Ovary (tissue), 9 donors: ENCODE results near the gene SF3A2. TPM values are rescaled to one million over a fixed set of nuclear protein-coding genes. Genes with fewer than 3 reads are reported as not detected.

Source experiments
- DNase-seq, 5 donors: peaks; one replicate each; pipeline ENCODE4 v3.0.0-alpha.2; 2019 to 2020
- H3K27ac ChIP-seq, 2 donors: fragments of 200-600 bp; one replicate each; pipeline versions ENCODE4 v1.5.1 to v1.8.0; 2019 to 2022
- H3K27me3 ChIP-seq: fragments of 200-600 bp; one replicate; pipeline ENCODE4 v1.8.0; 2022
- H3K36me3 ChIP-seq: fragments of 200-600 bp; sonication (generic); one replicate; pipeline ENCODE4 v1.5.1; 2019
- H3K4me1 ChIP-seq: one replicate; pipeline ENCODE4 v1.8.1; 2013; ENCODE audit warnings: mild to moderate bottlenecking, moderate library complexity; ENCODE audit not compliant: insufficient read depth
- H3K4me3 ChIP-seq: fragments of 200-600 bp; sonication (generic); one replicate; pipeline ENCODE4 v1.5.1; 2017
- H3K9me3 ChIP-seq, 2 donors: fragments of 200-600 bp in 1 of 2; sonication (generic) in 1 of 2; one replicate each; pipeline versions ENCODE4 v1.5.1 to v1.8.1; 2013 to 2019; ENCODE audit warnings: mild to moderate bottlenecking in 1 of 2, moderate library complexity in 1 of 2
- CTCF ChIP-seq, 3 donors: fragments of 450-650 bp in 2 of 3; fragments of 200-600 bp in 1 of 3; IDR thresholded peaks; one replicate each; pipeline versions ENCODE4 v1.5.1 to v1.8.0; 2016 to 2022; ENCODE audit warnings: antibody characterized with exemption in 3 of 3, mild to moderate bottlenecking in 1 of 3
- EP300 ChIP-seq: sonication (generic); formaldehyde crosslinking; IDR thresholded peaks from one replicate; pipeline ENCODE4 v1.6.1; 2017; ENCODE audit warnings: antibody characterized with exemption
- POLR2A ChIP-seq: fragments of 450-650 bp; IDR thresholded peaks from one replicate; pipeline ENCODE4 v1.6.1; 2017; ENCODE audit warnings: antibody characterized with exemption, mild to moderate bottlenecking, moderate library complexity
- WGBS, 3 donors: extraction: QIAGEN DNeasy Blood & Tissue Kit in 1 of 3; methylation state at CpG; one replicate each; pipeline versions ENCODE4 v1.1.5 to v1.1.7; 2013 to 2017; 5-methylcytosine and 5-hydroxymethylcytosine counted together
- intact Hi-C, 4 donors: fragments of 100-400 bp; cut with DNase I; formaldehyde crosslinking; loops; one replicate each; pipeline versions ENCODE4 v1.11.0 to v1.15.1; 2022 to 2023
- polyA plus RNA-seq, 2 donors: library from polyadenylated mRNA; stranded (reverse); fragments of 200-250 nt in 1 of 2; fragments of 350-450 nt in 1 of 2; fragmentation: Illumina TruSeq in 1 of 2; extraction: RNeasy Lipid Tissue Mini Kit (QIAGEN cat#74804) in 1 of 2; gene quantifications; one replicate each; pipeline ENCODE4 v1.2.3, GENCODE V29; 2013 to 2014
- total RNA-seq, 7 donors: library from RNA; depleted of rRNA in 2 of 7; stranded (reverse); fragments of >200 nt in 2 of 7; fragmentation: NEBNext Ultra II Directional in 3 of 7; extraction: Animal tissue kit (Norgen Biotek cat#: 25700) in 3 of 7; gene quantifications; one replicate each; pipeline versions ENCODE4 v1.1.0 to v1.2.4, GENCODE V29; 2016 to 2023
- donor health status: DM: no; HTN: no; CAD: no; lungs with moderate emphysema.
- donor health status: DM: no; HTN: no; CAD: no.
- donor health status: Bipolar disorder and iron deficiency.
- donor health status: DM: yes; HTN: yes; CAD: no.
- donor health status: DM: no; HTN: no; CAD: no.
- donor health status: DM: yes; HTN: yes; CAD: no.

The SF3A2 gene
- total and polyA plus RNA-seq, 9 donors = 13.7 to 137 (median 89.8) TPM

- Histone ChIP-seq H3K27ac (no peak overlapping the region), H3K4me3 (no peak overlapping the region), H3K9me3 (no peaks in the 10 kb centered on the region), H3K4me1 (peaks cover 14% of the 10 kb centered on the region), H3K36me3 (no peaks in the 10 kb centered on the region), H3K27me3 (no peaks in the 10 kb centered on the region)
- no peak for TF ChIP-seq CTCF (IDR thresholded peaks at IDR 0.05)
- no peak for TF ChIP-seq EP300
- no peak for TF ChIP-seq POLR2A
- intact Hi-C loops = loop anchor here in 1 of 4 donors (10.0 kb wide), 1 partner anchor 370 kb away; no protein-coding TSS in a partner anchor
- WGBS, 3 donors = 90 to 91% (median 90%) methylated on average over 21 of the region's 21 CpGs
- no peak for DNase-seq
Observed at GRCh38 chr19:2244486-2244885, 7.9 kb downstream of the SF3A2 start.

GRCh38 chr19:2245273-2245672, 8.6 kb downstream of the SF3A2 start:
- WGBS, 3 donors = 92 to 95% (median 92%) methylated on average over 15 of the region's 15 CpGs
- TF ChIP-seq CTCF (IDR thresholded peaks at IDR 0.05) (no peak), EP300 (no peak), POLR2A (no peak)
- Histone ChIP-seq H3K36me3 (no peaks in the 10 kb centered on the region), H3K4me3 (no peak overlapping the region), H3K4me1 (peaks cover 13% of the 10 kb centered on the region), H3K9me3 (no peaks in the 10 kb centered on the region), H3K27ac (no peak overlapping the region), H3K27me3 (no peaks in the 10 kb centered on the region)
- intact Hi-C loops = loop anchor here in 1 of 4 donors (10.0 kb wide), 1 partner anchor 370 kb away; no protein-coding TSS in a partner anchor
- DNase-seq = no peak

- H3K36me3 ChIP-seq = no peaks in the 10 kb centered on the region
- no peak overlapping the region for H3K27ac ChIP-seq
- no peak for DNase-seq
- H3K4me3 ChIP-seq = no peak overlapping the region
- 91 to 94% (median 91%) methylated on average over 24 to 25 of the region's 25 CpGs for WGBS, 3 donors
- H3K27me3 ChIP-seq = no peaks in the 10 kb centered on the region
- no peaks in the 10 kb centered on the region for H3K9me3 ChIP-seq
- TF ChIP-seq EP300 (no peak), CTCF (IDR thresholded peaks at IDR 0.05) (no peak), POLR2A (no peak)
- H3K4me1 ChIP-seq = peaks cover 12% of the 10 kb centered on the region
- intact Hi-C loops = loop anchor here in 1 of 4 donors (10.0 kb wide), 1 partner anchor 369 kb away; no protein-coding TSS in a partner anchor
Observed at GRCh38 chr19:2246014-2246620, 9.5 kb downstream of the SF3A2 start.

GRCh38 chr19:2246801-2247361, 10.3 kb downstream of the SF3A2 start:
- peak in 1 of 5 donors; percentile 79 for DNase-seq
- peaks cover 15% of the 10 kb centered on the region for H3K4me1 ChIP-seq
- 76 to 78% (median 78%) methylated on average over 23 to 26 of the region's 26 CpGs for WGBS, 3 donors
- H3K36me3 ChIP-seq = no peaks in the 10 kb centered on the region
- no peak overlapping the region for H3K27ac ChIP-seq
- no peak for TF ChIP-seq EP300
- peaks cover 3% of the 10 kb centered on the region for H3K27me3 ChIP-seq
- intact Hi-C loops = loop anchor here in 1 of 4 donors (10.0 kb wide), 1 partner anchor 368 kb away; no protein-coding TSS in a partner anchor
- H3K9me3 ChIP-seq = no peaks in the 10 kb centered on the region
- no peak overlapping the region for H3K4me3 ChIP-seq
